ENCODE data around the gene TPPP.
"Not testable (repeated sequence)": the region's sequence is repeated elsewhere in the genome, so short reads cannot be mapped to it uniquely, and the experiment has no call there.

DNA sequence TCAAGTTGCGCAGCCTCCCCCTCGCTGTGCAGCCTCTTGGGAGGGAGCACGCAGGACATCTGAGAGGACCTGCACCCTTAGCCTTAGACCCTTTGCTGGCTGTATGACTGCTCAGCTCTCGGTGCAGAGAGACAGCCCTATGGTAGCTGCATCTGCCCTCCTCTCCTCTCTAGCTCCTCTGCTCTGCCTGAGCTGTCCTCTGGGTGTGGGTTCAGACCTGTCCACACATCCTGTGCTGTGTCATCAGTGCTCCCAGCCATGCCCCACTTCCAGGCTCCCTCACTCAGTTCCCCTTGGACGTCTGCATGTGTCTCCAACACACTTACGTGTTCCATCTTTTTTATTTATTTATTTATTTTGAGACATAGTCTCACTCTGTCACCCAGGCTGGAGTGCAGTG lies 30.7 kb upstream of the TPPP start:
- TF ChIP-seq, protein P1, sequence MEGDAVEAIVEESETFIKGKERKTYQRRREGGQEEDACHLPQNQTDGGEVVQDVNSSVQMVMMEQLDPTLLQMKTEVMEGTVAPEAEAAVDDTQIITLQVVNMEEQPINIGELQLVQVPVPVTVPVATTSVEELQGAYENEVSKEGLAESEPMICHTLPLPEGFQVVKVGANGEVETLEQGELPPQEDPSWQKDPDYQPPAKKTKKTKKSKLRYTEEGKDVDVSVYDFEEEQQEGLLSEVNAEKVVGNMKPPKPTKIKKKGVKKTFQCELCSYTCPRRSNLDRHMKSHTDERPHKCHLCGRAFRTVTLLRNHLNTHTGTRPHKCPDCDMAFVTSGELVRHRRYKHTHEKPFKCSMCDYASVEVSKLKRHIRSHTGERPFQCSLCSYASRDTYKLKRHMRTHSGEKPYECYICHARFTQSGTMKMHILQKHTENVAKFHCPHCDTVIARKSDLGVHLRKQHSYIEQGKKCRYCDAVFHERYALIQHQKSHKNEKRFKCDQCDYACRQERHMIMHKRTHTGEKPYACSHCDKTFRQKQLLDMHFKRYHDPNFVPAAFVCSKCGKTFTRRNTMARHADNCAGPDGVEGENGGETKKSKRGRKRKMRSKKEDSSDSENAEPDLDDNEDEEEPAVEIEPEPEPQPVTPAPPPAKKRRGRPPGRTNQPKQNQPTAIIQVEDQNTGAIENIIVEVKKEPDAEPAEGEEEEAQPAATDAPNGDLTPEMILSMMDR (IDR thresholded peaks at IDR 0.05): not testable (repeated sequence)
- not testable (repeated sequence) for TF ChIP-seq POLR2A (IDR thresholded peaks at IDR 0.05)
